K562 (cell line): ENCODE measurements around the gene HECW1. TPM values are rescaled to one million over a fixed set of nuclear protein-coding genes. Genes with fewer than 3 reads are reported as not detected.

Experiments used
- ATAC-seq: fragments of 200-7000 bp; cut with Tn5 transposase; 3 replicates; pipeline ENCODE4 v1.9.1; 2020; ENCODE audit warnings: moderate library complexity
- BruUV-seq: library from RNA; stranded (reverse); fragments of 400-500 nt; replicated peaks from 2 replicates; lab custom pipeline; 2021; lab: Mats Ljungman, UMichigan
- CTCF ChIA-PET: fragments of 300-600 bp; formaldehyde crosslinking; extraction: SDS; loops from one replicate; lab custom pipeline; 2021; ENCODE audit warnings: low intra/inter-chr PET ratio; lab: Yijun Ruan, JAX
- POLR2A ChIA-PET: fragments of 300-600, 350-650 bp; sonication (Branson Sonifier 250); formaldehyde crosslinking; extraction: SDS; loops from one replicate; lab custom pipeline; 2021; ENCODE audit warnings: antibody characterized with exemption, inconsistent platforms; lab: Yijun Ruan, JAX
- DNase-seq, 4 experiments: peaks; one replicate each; pipeline versions ENCODE4 v3.0.0 to v3.0.0-alpha.2; 2011 to 2018; ENCODE audit warnings: low spot score in 3 of 4, mixed read lengths in 3 of 4; ENCODE audit errors: extremely low read depth in 1 of 4
- FAIRE-seq: peaks from 2 replicates; lab custom pipeline; 2011; peaks lifted over from hg19 to GRCh38; lab: Jason Lieb, UNC
- H2AFZ ChIP-seq: 2 replicates; pipeline ENCODE4 v1.6.0; 2011; ENCODE audit warnings: low read depth, low read length, control low read depth, inconsistent platforms
- H3K27ac ChIP-seq: fragments of 200-600 bp; 3 replicates; pipeline ENCODE4 v1.8.0; 2011; ENCODE audit warnings: low read depth, mild to moderate bottlenecking, control low read depth, inconsistent platforms, low read length, moderate library complexity, mixed read lengths; ENCODE audit errors: extremely low read depth
- H3K27me3 ChIP-seq, 2 experiments: fragments of 300-600 bp in 1 of 2; 2 replicates in 1 of 2; 3 replicates in 1 of 2; pipeline versions ENCODE4 v1.6.0 to v1.8.0; 2011; ENCODE audit warnings: inconsistent platforms in 2 of 2, low read length in 2 of 2, mild to moderate bottlenecking in 1 of 2, mixed read lengths in 1 of 2, moderate library complexity in 1 of 2; ENCODE audit not compliant: control insufficient read depth in 2 of 2, insufficient read depth in 2 of 2
- H3K36me3 ChIP-seq: fragments of 300-600 bp; 3 replicates; pipeline ENCODE4 v1.8.0; 2011; ENCODE audit warnings: mild to moderate bottlenecking, low read length, inconsistent platforms; ENCODE audit not compliant: control insufficient read depth, insufficient read depth
- H3K4me1 ChIP-seq, 2 experiments: fragments of 200-600 bp in 1 of 2; replicated peaks in 1 of 2; 2 replicates in 1 of 2; 3 replicates in 1 of 2; pipeline versions ENCODE4 v1.5.1 to v1.8.0; 2011; ENCODE audit warnings: inconsistent platforms in 2 of 2, low read length in 2 of 2, mild to moderate bottlenecking in 1 of 2, mixed read lengths in 1 of 2, moderate library complexity in 1 of 2; ENCODE audit not compliant: control insufficient read depth in 2 of 2, insufficient read depth in 2 of 2
- H3K4me2 ChIP-seq: 2 replicates; pipeline ENCODE4 v1.6.1; 2011; ENCODE audit warnings: low read length, control low read depth, inconsistent platforms, mixed read lengths; ENCODE audit not compliant: insufficient read depth
- H3K4me3 ChIP-seq: fragments of 200-600 bp; sonication (generic), shearing (Covaris generic); 2 replicates; pipeline ENCODE4 v1.5.1; 2016; ENCODE audit warnings: control low read depth, inconsistent platforms
- H3K79me2 ChIP-seq: fragments of 200-600 bp; 3 replicates; pipeline ENCODE4 v1.8.0; 2011; ENCODE audit warnings: low read length, inconsistent platforms; ENCODE audit not compliant: control insufficient read depth, insufficient read depth
- H3K9ac ChIP-seq, 2 experiments: 2 replicates each; pipeline versions ENCODE4 v1.6.0 to v1.6.1; 2011; ENCODE audit warnings: low read depth in 2 of 2, low read length in 2 of 2, control low read depth in 1 of 2, inconsistent platforms in 1 of 2, mild to moderate bottlenecking in 1 of 2, mixed read lengths in 1 of 2; ENCODE audit not compliant: insufficient read depth in 1 of 2
- H3K9me1 ChIP-seq: one replicate; pipeline ENCODE4 v1.6.0; 2011; ENCODE audit warnings: inconsistent platforms, mild to moderate bottlenecking, low read length, moderate library complexity; ENCODE audit not compliant: control insufficient read depth, insufficient read depth
- H3K9me3 ChIP-seq: replicated peaks from 2 replicates; pipeline ENCODE4 v1.5.1; 2011; ENCODE audit warnings: low read depth, low read length, inconsistent platforms; ENCODE audit not compliant: control insufficient read depth, insufficient read depth
- H4K20me1 ChIP-seq: replicated peaks from 2 replicates; pipeline ENCODE4 v1.6.1; 2011; ENCODE audit warnings: low read length, inconsistent platforms, mixed read lengths; ENCODE audit not compliant: control insufficient read depth, insufficient read depth
- MED1 ChIP-seq: sonication (generic); formaldehyde crosslinking; IDR thresholded peaks from 2 replicates; pipeline ENCODE4 v1.8.1; 2023; ENCODE audit warnings: missing genetic modification reagents, borderline replicate concordance
- MNT ChIP-seq, 2 experiments: fragments of 450-650 bp; conservative IDR thresholded peaks; 2 replicates each; pipeline ENCODE4 v1.6.1; 2017; ENCODE audit warnings: mild to moderate bottlenecking in 2 of 2, moderate library complexity in 2 of 2
- NONO ChIP-seq, 2 experiments: fragments of 200-400 bp in 1 of 2; fragments of 450-650 bp in 1 of 2; formaldehyde crosslinking in 1 of 2; IDR thresholded peaks; 2 replicates each; pipeline ENCODE4 v1.6.1; 2017; ENCODE audit warnings: low read depth in 2 of 2, mild to moderate bottlenecking in 2 of 2, moderate library complexity in 2 of 2, low read length in 1 of 2
- POLR2B ChIP-seq: fragments of 450-650 bp; IDR thresholded peaks from 2 replicates; pipeline ENCODE4 v1.6.1; 2018; ENCODE audit warnings: low read depth; ENCODE audit not compliant: partially characterized antibody
- POU5F1 ChIP-seq: fragments of 150-350 bp; IDR thresholded peaks from 2 replicates; pipeline ENCODE4 v1.6.1; 2014; ENCODE audit warnings: borderline replicate concordance, low read length, low read depth, mild to moderate bottlenecking; ENCODE audit not compliant: partially characterized antibody
- PYGO2 ChIP-seq: fragments of 450-650 bp; IDR thresholded peaks from 2 replicates; pipeline ENCODE4 v1.6.1; 2016; ENCODE audit warnings: mild to moderate bottlenecking, missing genetic modification characterization, moderate library complexity, missing compliant biosample characterization
- RHOXF2B ChIP-seq: fragments of 250-450 bp; sonication (Bioruptor Pico); conservative IDR thresholded peaks from 2 replicates; pipeline ENCODE4 v1.5.1; 2021
- SP1 ChIP-seq: sonication (generic); formaldehyde crosslinking; IDR thresholded peaks from 2 replicates; pipeline ENCODE4 v1.8.1; 2022; ENCODE audit warnings: mild to moderate bottlenecking, missing genetic modification reagents
- STAT5A ChIP-seq: IDR thresholded peaks from 2 replicates; pipeline ENCODE4 v1.6.1; 2012; ENCODE audit warnings: low read length, inconsistent platforms, borderline replicate concordance
- SUPT5H ChIP-seq: fragments of 450-650 bp; IDR thresholded peaks from 2 replicates; pipeline ENCODE4 v1.6.1; 2016
- TAF1 ChIP-seq: IDR thresholded peaks from 2 replicates; pipeline ENCODE4 v1.6.1; 2011; ENCODE audit warnings: mild to moderate bottlenecking, low read length, moderate library complexity; ENCODE audit not compliant: insufficient read depth, control insufficient read depth, severe bottlenecking; ENCODE audit errors: extremely low read depth
- TCF3 ChIP-seq: sonication (generic); formaldehyde crosslinking; IDR thresholded peaks from 2 replicates; pipeline ENCODE4 v1.4.0; 2020; ENCODE audit warnings: mild to moderate bottlenecking, missing genetic modification reagents
- THRAP3 ChIP-seq: fragments of 450-650 bp; IDR thresholded peaks from 2 replicates; pipeline ENCODE4 v1.6.1; 2016; ENCODE audit warnings: mild to moderate bottlenecking, inconsistent platforms, borderline replicate concordance
- TRIM24 ChIP-seq, 2 experiments: fragments of 450-650 bp; IDR thresholded peaks; 2 replicates each; pipeline ENCODE4 v1.6.1; 2016
- ZNF316 ChIP-seq: fragments of 450-650 bp; IDR thresholded peaks from 2 replicates; pipeline ENCODE4 v1.6.1; 2016
- ZNF41 ChIP-seq: fragments of 250-450 bp; sonication (Bioruptor Pico); conservative IDR thresholded peaks from 2 replicates; pipeline ENCODE4 v1.4.0; 2020; ENCODE audit warnings: mild to moderate bottlenecking
- ZNF766 ChIP-seq: fragments of 200-800 bp; sonication (Bioruptor generic); conservative IDR thresholded peaks from 2 replicates; pipeline ENCODE4 v1.6.1; 2016; ENCODE audit warnings: missing genetic modification characterization, missing compliant biosample characterization
- WGBS: fragments of 100-300 bp; shearing (Covaris generic); methylation state at CpG from one replicate; pipeline ENCODE4 v1.1.6; 2016; ENCODE audit warnings: low coverage, mixed read lengths; ENCODE audit not compliant: insufficient coverage; ENCODE audit errors: missing lambda C conversion rate; 5-methylcytosine and 5-hydroxymethylcytosine counted together
- in situ Hi-C: fragments of 300-500 bp; cut with MboI; formaldehyde crosslinking; loops from 4 replicates; pipeline ENCODE4 v1.15.0; 2018; ENCODE audit warnings: inconsistent platforms, mixed read lengths
- intact Hi-C: fragments of 100-400 bp; cut with micrococcal nuclease; formaldehyde crosslinking; loops from 2 replicates; pipeline ENCODE4 v1.14.2; 2022
- polyA plus RNA-seq, 8 experiments: library from polyadenylated mRNA; depleted of rRNA in 4 of 8; stranded (reverse) in 5 of 8; unstranded in 3 of 8; fragments of >200 nt; fragmentation: Nextera tagmentation in 2 of 8; fragmentation: Illumina TruSeq in 1 of 8; extraction: Ambion mirVana in 2 of 8; extraction: Trizol in 1 of 8; gene quantifications; 2 replicates each; pipeline versions ENCODE4 v1.2.1 to v1.2.3, GENCODE V29; 2011 to 2014; ENCODE audit warnings: inconsistent platforms in 1 of 8, missing spikeins in 1 of 8
- total RNA-seq, 7 experiments: library from RNA; depleted of rRNA in 6 of 7; stranded (reverse); fragments of >200 nt in 6 of 7; fragmentation: Illumina TruSeq in 2 of 7; extraction: Trizol in 2 of 7; gene quantifications; 2 replicates each; pipeline versions ENCODE4 v1.2.1 to v1.2.3, GENCODE V29; 2011 to 2021; ENCODE audit warnings: low replicate concordance in 1 of 7
- TF ChIP-seq, protein P1 (sequence below): fragments of 450-650 bp; IDR thresholded peaks from 2 replicates; pipeline ENCODE4 v1.6.1; 2017; ENCODE audit warnings: antibody characterized with exemption

HECW1 gene
- total and polyA plus RNA-seq, 9 of the 15 experiments (the other 6 are each of a cell fraction or from before 2014, with no cell fraction given), result 0.07 to 0.31 (median 0.13) TPM; not detected in 4

DNA sequence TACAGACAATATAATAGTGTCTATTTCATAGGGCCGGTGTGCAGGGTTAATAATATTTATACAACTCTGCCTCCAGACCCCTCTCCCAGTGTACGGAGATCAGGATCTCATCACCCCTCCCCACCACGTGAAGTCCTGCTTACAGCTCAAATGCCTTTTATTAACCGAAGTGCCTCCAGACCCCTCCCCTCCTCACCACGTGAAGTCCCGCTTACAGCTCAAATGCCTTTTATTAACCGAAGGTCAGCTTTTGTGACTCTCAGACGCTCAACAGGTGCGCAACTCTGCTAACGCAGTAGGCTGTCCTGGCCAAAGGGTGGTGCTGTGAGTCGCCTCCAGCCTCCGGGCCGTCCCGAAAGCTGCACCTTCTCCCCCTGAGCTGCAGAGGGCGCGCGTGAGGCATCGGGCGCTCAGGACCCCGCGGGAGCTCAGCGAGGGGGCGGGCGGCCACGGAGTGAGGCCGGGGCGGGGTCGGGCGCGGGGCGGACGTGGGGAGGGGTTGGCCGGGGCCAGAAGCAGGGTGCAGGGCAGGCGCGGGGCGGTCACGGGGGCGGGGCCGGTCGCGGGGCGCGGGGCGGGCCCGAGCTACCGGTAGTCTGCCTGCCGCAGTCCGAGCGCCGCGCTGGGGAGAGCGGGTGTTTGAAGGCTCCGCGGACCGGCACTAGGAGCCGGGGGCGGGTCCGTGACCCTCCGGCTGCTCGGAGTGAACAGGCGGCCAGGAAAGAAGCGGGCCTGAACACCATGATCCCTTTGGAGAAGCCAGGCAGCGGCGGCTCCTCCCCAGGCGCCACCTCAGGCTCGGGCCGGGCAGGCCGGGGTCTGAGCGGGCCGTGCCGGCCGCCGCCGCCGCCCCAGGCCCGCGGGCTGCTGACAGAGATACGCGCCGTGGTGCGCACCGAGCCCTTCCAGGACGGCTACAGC lies 470.3 kb downstream of the HECW1 start, which contains the start of gene STK17A:
Gene STK17A (plus strand): TSS at position 606 of the 921 bp plus-strand sequence. CDS start 136 bp downstream, at position 742.
- H3K9ac ChIP-seq, result peak within 1 kb of the TSS; percentile 82 to 97
- peak within 1 kb of the TSS; percentile 95 for H3K4me2 ChIP-seq
- intact Hi-C loops, result loop anchor here (1.0 to 10.0 kb wide), 5 partner anchors 118 to 372 kb away; partner anchors contain the start of gene COA1
- 1% methylated on average over 21 of the region's 83 CpGs for WGBS
- DNase-seq (peak; percentile 94 to 97 (median 96)), FAIRE-seq (peak; percentile 86), ATAC-seq (peak; percentile 89)
- ChIA-PET CTCF (interaction anchor here (0.6 to 5.4 kb wide), 5 partner anchors 118 to 256 kb away, joined by 4 to 53 read pairs (median 15); no protein-coding TSS in a partner anchor), POLR2A (interaction anchor here (0.6 to 1.5 kb wide), 20 partner anchors 8 to 618 kb away, joined by 3 to 16 read pairs (median 4); partner anchors contain the start of genes COA1, DBNL and YKT6)
- no peaks in the 10 kb centered on the region; a peak in 1 of 5 replicates for H3K27me3 ChIP-seq
- H4K20me1 ChIP-seq, result 0 out of 2 replicates have a peak, but pooled peaks cover 4% of the 10 kb centered on the region
- H3K4me1 ChIP-seq, result peaks cover 7 to 18% of the 10 kb centered on the region in 2 experiments; a peak in 4 of 5 replicates
- H3K36me3 ChIP-seq, result no peaks in the 10 kb centered on the region
- no peaks in the 10 kb centered on the region; the same call in 1 of the 2 replicates for H3K9me3 ChIP-seq
- no TSS peak for BruUV-seq
- in situ Hi-C loops, result loop anchor here (10.0 kb wide), 1 partner anchor 252 kb away; no protein-coding TSS in a partner anchor
- H3K79me2 ChIP-seq, result peaks cover 44% of the 10 kb centered on the region
- H3K9me1 ChIP-seq, result no peaks in the 10 kb centered on the region
- peak within 1 kb of the TSS; percentile 82 for H3K27ac ChIP-seq
- peak within 1 kb of the TSS; percentile 91 for H2AFZ ChIP-seq
- H3K4me3 ChIP-seq, result peak within 1 kb of the TSS; percentile 89
- no peak for TF ChIP-seq STAT5A
- TF ChIP-seq THRAP3, result no peak
- no peak for TF ChIP-seq POU5F1
- TF ChIP-seq ZNF766 (CRISPR knock-in tag), result no peak
- peak; percentile 56 to 80; a peak in 3 of 4 replicates for TF ChIP-seq NONO (IDR thresholded peaks at IDR 0.05; ENCODE audit: low read depth in 2 of 2, low read length in 1 of 2)
- peak in 1 of 2 experiments; percentile 33; a peak in 1 of 4 replicates for TF ChIP-seq MNT (conservative IDR thresholded peaks at IDR 0.05)
- TF ChIP-seq TCF3 (CRISPR knock-in tag), result peak; percentile 27; the same call in 1 of the 2 replicates
- TF ChIP-seq, protein P1, sequence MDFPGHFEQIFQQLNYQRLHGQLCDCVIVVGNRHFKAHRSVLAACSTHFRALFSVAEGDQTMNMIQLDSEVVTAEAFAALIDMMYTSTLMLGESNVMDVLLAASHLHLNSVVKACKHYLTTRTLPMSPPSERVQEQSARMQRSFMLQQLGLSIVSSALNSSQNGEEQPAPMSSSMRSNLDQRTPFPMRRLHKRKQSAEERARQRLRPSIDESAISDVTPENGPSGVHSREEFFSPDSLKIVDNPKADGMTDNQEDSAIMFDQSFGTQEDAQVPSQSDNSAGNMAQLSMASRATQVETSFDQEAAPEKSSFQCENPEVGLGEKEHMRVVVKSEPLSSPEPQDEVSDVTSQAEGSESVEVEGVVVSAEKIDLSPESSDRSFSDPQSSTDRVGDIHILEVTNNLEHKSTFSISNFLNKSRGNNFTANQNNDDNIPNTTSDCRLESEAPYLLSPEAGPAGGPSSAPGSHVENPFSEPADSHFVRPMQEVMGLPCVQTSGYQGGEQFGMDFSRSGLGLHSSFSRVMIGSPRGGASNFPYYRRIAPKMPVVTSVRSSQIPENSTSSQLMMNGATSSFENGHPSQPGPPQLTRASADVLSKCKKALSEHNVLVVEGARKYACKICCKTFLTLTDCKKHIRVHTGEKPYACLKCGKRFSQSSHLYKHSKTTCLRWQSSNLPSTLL, result no peak
- peak; percentile 92 for TF ChIP-seq TAF1
- peak; percentile 72 for TF ChIP-seq SUPT5H
- no peak for TF ChIP-seq PYGO2 (tag)
- peak; percentile 93 for TF ChIP-seq SP1 (CRISPR knock-in tag)
- no peak for TF ChIP-seq ZNF316
- TF ChIP-seq ZNF41 (CRISPR knock-in tag), result no peak
- no peak for TF ChIP-seq RHOXF2B
- no peak for TF ChIP-seq MED1
- TF ChIP-seq POLR2B, result peak; percentile 71
- no peak for TF ChIP-seq TRIM24 (IDR thresholded peaks at IDR 0.05)
